Nephron progenitor cell (in vitro differentiated cells): ENCODE results near the gene TYW1B.
"Not testable (repeated sequence)": the region's sequence is repeated elsewhere in the genome, so short reads cannot be mapped to it uniquely, and the experiment has no call there.

Experiments used
- DNase-seq: peaks from one replicate; pipeline ENCODE4 v3.0.0; 2021
- H3K27ac Mint-ChIP-seq: 2 replicates; pipeline ENCODE4 v1.8.0; 2021; ENCODE audit warnings: mild to moderate bottlenecking, moderate library complexity, mixed read lengths
- H3K27me3 Mint-ChIP-seq: 2 replicates; pipeline ENCODE4 v1.8.0; 2021; ENCODE audit warnings: mild to moderate bottlenecking, low read depth, mixed read lengths; ENCODE audit not compliant: poor library complexity
- H3K36me3 Mint-ChIP-seq: 2 replicates; pipeline ENCODE4 v1.8.0; 2021; ENCODE audit warnings: low read depth, mixed read lengths
- H3K4me1 Mint-ChIP-seq: 2 replicates; pipeline ENCODE4 v1.8.0; 2021; ENCODE audit warnings: mixed read lengths
- H3K4me3 Mint-ChIP-seq: 2 replicates; pipeline ENCODE4 v1.8.0; 2021; ENCODE audit warnings: mild to moderate bottlenecking, moderate library complexity, mixed read lengths
- H3K9me3 Mint-ChIP-seq: 2 replicates; pipeline ENCODE4 v1.8.0; 2021; ENCODE audit warnings: mild to moderate bottlenecking, moderate library complexity, mixed read lengths
- CTCF ChIP-seq: fragments of 200-600 bp; sonication (generic); IDR thresholded peaks from 2 replicates; pipeline ENCODE4 v1.5.0; 2021; ENCODE audit warnings: antibody characterized with exemption

Gene TYW1B

GRCh38 chr7:72722694-72723093 lies 105.3 kb downstream of the TYW1B start:
- H3K36me3 Mint-ChIP-seq = peaks cover 38% of the 10 kb centered on the region
- not testable (repeated sequence) for DNase-seq, H3K4me1 Mint-ChIP-seq, H3K4me3 Mint-ChIP-seq, H3K27ac Mint-ChIP-seq, H3K9me3 Mint-ChIP-seq, H3K27me3 Mint-ChIP-seq

- not testable (repeated sequence) for H3K9me3 Mint-ChIP-seq, H3K27ac Mint-ChIP-seq, H3K4me1 Mint-ChIP-seq, H3K27me3 Mint-ChIP-seq, H3K4me3 Mint-ChIP-seq, DNase-seq
- H3K36me3 Mint-ChIP-seq = peaks cover 24% of the 10 kb centered on the region
These were observed 107.1 kb downstream of the TYW1B start for GRCh38 chr7:72720890-72721289.

DNA sequence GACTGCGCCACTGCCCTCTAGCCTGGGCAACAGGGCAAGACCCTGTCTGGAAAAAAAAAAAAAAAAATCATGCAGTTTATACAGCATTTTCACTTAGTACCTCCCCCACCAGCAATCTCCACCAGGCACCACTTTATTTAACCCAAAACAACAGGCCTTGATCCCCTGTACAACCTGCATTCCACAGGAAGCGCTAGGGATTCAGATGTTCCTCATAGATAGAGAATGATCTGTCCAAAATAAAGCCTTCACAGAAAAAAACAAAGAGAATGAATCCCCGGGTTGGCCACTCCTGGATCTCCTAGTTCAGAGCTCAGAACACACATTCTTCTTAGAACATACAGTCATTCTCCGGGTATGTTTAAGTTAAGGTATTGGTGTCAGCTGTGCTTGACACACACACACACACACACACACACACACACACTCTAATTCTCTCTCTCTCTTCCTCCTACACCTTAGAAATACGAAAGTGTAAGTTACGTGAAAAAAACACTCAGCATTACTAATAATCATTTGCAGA lies 110.7 kb downstream of the TYW1B start:
- DNase-seq = not testable (repeated sequence)

GRCh38 chr7:72711927-72712326 lies 116.1 kb downstream of the TYW1B start:
- DNase-seq, H3K27ac Mint-ChIP-seq, H3K27me3 Mint-ChIP-seq, H3K4me1 Mint-ChIP-seq, H3K4me3 Mint-ChIP-seq, H3K9me3 Mint-ChIP-seq: not testable (repeated sequence)
- H3K36me3 Mint-ChIP-seq = peaks cover 56% of the 10 kb centered on the region

More for the DNA sequence above, 110.7 kb downstream of the TYW1B start:
- H3K4me1 Mint-ChIP-seq, H3K9me3 Mint-ChIP-seq, H3K27me3 Mint-ChIP-seq, H3K4me3 Mint-ChIP-seq, H3K27ac Mint-ChIP-seq: not testable (repeated sequence)
- peaks cover 34% of the 10 kb centered on the region for H3K36me3 Mint-ChIP-seq

- H3K27me3 Mint-ChIP-seq = no peaks in the 10 kb centered on the region
- H3K9me3 Mint-ChIP-seq = no peaks in the 10 kb centered on the region
- no peak for DNase-seq
- peaks cover 6% of the 10 kb centered on the region for H3K4me1 Mint-ChIP-seq
- no peak overlapping the region for H3K4me3 Mint-ChIP-seq
- peaks cover 61% of the 10 kb centered on the region for H3K36me3 Mint-ChIP-seq
- peak overlapping the region; percentile 37 for H3K27ac Mint-ChIP-seq
- TF ChIP-seq CTCF = no peak
These were observed 117.0 kb downstream of the TYW1B start for GRCh38 chr7:72710983-72711382.

DNA sequence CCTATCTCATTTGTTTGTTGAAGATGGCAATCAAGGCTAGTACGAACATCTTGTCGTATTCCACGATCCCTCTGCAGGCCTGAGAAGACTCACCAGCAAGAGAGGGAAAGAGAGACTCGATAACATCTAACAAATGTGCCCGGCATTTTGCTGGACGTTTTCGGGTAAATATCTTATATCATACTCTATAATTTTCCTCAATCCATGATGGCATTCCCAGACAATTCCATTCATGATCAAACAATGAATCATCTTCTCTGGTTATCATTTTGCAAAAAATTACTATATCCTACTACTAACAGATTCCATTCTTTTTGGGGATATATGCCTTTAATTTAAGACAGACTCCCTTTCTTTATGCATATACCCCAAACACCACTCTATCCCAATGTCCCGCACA lies 118.1 kb downstream of the TYW1B start:
- Mint-ChIP-seq H3K27ac (peak overlapping the region; percentile 51), H3K4me3 (no peak overlapping the region), H3K36me3 (peaks cover 61% of the 10 kb centered on the region), H3K27me3 (no peaks in the 10 kb centered on the region), H3K9me3 (no peaks in the 10 kb centered on the region), H3K4me1 (peaks cover 6% of the 10 kb centered on the region)
- TF ChIP-seq CTCF = no peak
- no peak for DNase-seq

- not testable (repeated sequence) for H3K27me3 Mint-ChIP-seq, H3K4me3 Mint-ChIP-seq, H3K27ac Mint-ChIP-seq, H3K9me3 Mint-ChIP-seq, H3K4me1 Mint-ChIP-seq, DNase-seq
- H3K36me3 Mint-ChIP-seq = peaks cover 64% of the 10 kb centered on the region
These were observed 119.5 kb downstream of the TYW1B start for GRCh38 chr7:72708371-72709050.

GRCh38 chr7:72706521-72706920 lies 121.5 kb downstream of the TYW1B start:
- Mint-ChIP-seq H3K27me3 (no peaks in the 10 kb centered on the region), H3K27ac (no peak overlapping the region), H3K36me3 (peaks cover 55% of the 10 kb centered on the region), H3K9me3 (peaks cover 2% of the 10 kb centered on the region), H3K4me3 (no peak overlapping the region), H3K4me1 (peaks cover 6% of the 10 kb centered on the region)
- DNase-seq = no peak
- no peak for TF ChIP-seq CTCF

- H3K27ac Mint-ChIP-seq, H3K4me1 Mint-ChIP-seq, H3K27me3 Mint-ChIP-seq, DNase-seq, H3K4me3 Mint-ChIP-seq, H3K9me3 Mint-ChIP-seq: not testable (repeated sequence)
- H3K36me3 Mint-ChIP-seq = peaks cover 57% of the 10 kb centered on the region
These were observed 122.3 kb downstream of the TYW1B start for GRCh38 chr7:72705693-72706092.
